ENCODE results near the gene PRKRA. TPM values are rescaled to one million over a fixed set of nuclear protein-coding genes. Genes with fewer than 3 reads are reported as not detected.
A peak's percentile ranks its signal among the peaks of the same experiment; 100 is the strongest.

The PRKRA gene
- polyA plus RNA-seq, 1 of the 3 experiments (the other 2 are of a cell fraction), result 44.3 TPM

GRCh38 chr2:178404368-178404767 is 46.6 kb downstream of the PRKRA start:
- ChIA-PET CTCF (interaction anchor here (0.9 to 14.9 kb wide), 7 partner anchors 10 to 294 kb away, joined by 3 to 199 read pairs (median 3); partner anchors contain the start of gene RBM45), POLR2A (interaction anchor here (0.6 to 1.0 kb wide), 2 partner anchors 10 to 29 kb away, joined by 3 read pairs; no protein-coding TSS in a partner anchor)
- Histone ChIP-seq H3K27ac (ENCODE audit: low read depth in 2 of 2, low read length in 1 of 2) (no peak overlapping the region), H3K9me2 (no peaks in the 10 kb centered on the region), H3K9me3 (no peaks in the 10 kb centered on the region), H3K4me2 (no peak overlapping the region), H3K9ac (no peak overlapping the region), H3K27me3 (ENCODE audit: insufficient read depth) (no peaks in the 10 kb centered on the region), H2AFZ (ENCODE audit: low read depth) (0 out of 2 replicates have a peak overlapping the region, but pooled peaks have one; percentile 51), H3K36me3 (replicated peaks in 1 of 2; ENCODE audit: control insufficient read depth in 1 of 2, insufficient read depth in 2 of 2, low read length in 1 of 2) (no peaks in the 10 kb centered on the region), H3K4me3 (ENCODE audit: low read depth in 2 of 2, low read length in 1 of 2) (no peak overlapping the region), H3K4me1 (ENCODE audit: control insufficient read depth in 1 of 2, insufficient read depth in 2 of 2, low read depth in 1 of 2, low read length in 1 of 2) (peaks cover 0 to 2% of the 10 kb centered on the region in 2 experiments; a peak in 1 of 4 replicates), H3K79me2 (ENCODE audit: insufficient read depth) (no peaks in the 10 kb centered on the region), H4K20me1 (ENCODE audit: insufficient read depth) (no peaks in the 10 kb centered on the region), H3F3A (replicated peaks; ENCODE audit: insufficient read depth) (peaks cover 3% of the 10 kb centered on the region)
- 49% methylated on average over 4 of the region's 4 CpGs for WGBS (ENCODE audit: low lambda C conversion rate)
- no peak for DNase-seq
- TF ChIP-seq, protein P1, sequence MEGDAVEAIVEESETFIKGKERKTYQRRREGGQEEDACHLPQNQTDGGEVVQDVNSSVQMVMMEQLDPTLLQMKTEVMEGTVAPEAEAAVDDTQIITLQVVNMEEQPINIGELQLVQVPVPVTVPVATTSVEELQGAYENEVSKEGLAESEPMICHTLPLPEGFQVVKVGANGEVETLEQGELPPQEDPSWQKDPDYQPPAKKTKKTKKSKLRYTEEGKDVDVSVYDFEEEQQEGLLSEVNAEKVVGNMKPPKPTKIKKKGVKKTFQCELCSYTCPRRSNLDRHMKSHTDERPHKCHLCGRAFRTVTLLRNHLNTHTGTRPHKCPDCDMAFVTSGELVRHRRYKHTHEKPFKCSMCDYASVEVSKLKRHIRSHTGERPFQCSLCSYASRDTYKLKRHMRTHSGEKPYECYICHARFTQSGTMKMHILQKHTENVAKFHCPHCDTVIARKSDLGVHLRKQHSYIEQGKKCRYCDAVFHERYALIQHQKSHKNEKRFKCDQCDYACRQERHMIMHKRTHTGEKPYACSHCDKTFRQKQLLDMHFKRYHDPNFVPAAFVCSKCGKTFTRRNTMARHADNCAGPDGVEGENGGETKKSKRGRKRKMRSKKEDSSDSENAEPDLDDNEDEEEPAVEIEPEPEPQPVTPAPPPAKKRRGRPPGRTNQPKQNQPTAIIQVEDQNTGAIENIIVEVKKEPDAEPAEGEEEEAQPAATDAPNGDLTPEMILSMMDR (IDR thresholded peaks at IDR 0.05), result no peak
- TF ChIP-seq, protein P2, sequence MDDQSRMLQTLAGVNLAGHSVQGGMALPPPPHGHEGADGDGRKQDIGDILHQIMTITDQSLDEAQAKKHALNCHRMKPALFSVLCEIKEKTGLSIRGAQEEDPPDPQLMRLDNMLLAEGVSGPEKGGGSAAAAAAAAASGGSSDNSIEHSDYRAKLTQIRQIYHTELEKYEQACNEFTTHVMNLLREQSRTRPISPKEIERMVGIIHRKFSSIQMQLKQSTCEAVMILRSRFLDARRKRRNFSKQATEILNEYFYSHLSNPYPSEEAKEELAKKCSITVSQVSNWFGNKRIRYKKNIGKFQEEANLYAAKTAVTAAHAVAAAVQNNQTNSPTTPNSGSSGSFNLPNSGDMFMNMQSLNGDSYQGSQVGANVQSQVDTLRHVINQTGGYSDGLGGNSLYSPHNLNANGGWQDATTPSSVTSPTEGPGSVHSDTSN (IDR thresholded peaks at IDR 0.05), result no peak
- TF ChIP-seq MXI1 (IDR thresholded peaks at IDR 0.05; ENCODE audit: low read depth, low read length) (no peak), RXRA (IDR thresholded peaks at IDR 0.05; ENCODE audit: borderline replicate concordance, low read depth) (no peak), NRF1 (IDR thresholded peaks at IDR 0.05; ENCODE audit: low read depth, low read length) (no peak), NFIC (IDR thresholded peaks at IDR 0.05; ENCODE audit: borderline replicate concordance) (no peak), CHD2 (IDR thresholded peaks at IDR 0.05; ENCODE audit: low read length, partially characterized antibody) (no peak), SMC3 (IDR thresholded peaks at IDR 0.05; ENCODE audit: low read depth, low read length) (no peak), MAX (IDR thresholded peaks at IDR 0.05; ENCODE audit: low read depth) (no peak), TCF12 (IDR thresholded peaks at IDR 0.05) (no peak), YY1 (IDR thresholded peaks at IDR 0.05; ENCODE audit: low read depth) (no peak), EP300 (IDR thresholded peaks at IDR 0.05; ENCODE audit: borderline replicate concordance in 1 of 2, low read depth in 1 of 2, low read length in 1 of 2) (no peak)
- TF ChIP-seq, protein P3, sequence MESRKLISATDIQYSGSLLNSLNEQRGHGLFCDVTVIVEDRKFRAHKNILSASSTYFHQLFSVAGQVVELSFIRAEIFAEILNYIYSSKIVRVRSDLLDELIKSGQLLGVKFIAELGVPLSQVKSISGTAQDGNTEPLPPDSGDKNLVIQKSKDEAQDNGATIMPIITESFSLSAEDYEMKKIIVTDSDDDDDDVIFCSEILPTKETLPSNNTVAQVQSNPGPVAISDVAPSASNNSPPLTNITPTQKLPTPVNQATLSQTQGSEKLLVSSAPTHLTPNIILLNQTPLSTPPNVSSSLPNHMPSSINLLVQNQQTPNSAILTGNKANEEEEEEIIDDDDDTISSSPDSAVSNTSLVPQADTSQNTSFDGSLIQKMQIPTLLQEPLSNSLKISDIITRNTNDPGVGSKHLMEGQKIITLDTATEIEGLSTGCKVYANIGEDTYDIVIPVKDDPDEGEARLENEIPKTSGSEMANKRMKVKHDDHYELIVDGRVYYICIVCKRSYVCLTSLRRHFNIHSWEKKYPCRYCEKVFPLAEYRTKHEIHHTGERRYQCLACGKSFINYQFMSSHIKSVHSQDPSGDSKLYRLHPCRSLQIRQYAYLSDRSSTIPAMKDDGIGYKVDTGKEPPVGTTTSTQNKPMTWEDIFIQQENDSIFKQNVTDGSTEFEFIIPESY (IDR thresholded peaks at IDR 0.05; ENCODE audit: borderline replicate concordance, low read depth), result no peak

Measured in SK-N-SH (cell line).